HepG2 (cell line): ENCODE data around the gene LSMEM2. TPM values are rescaled to one million over a fixed set of nuclear protein-coding genes. Genes with fewer than 3 reads are reported as not detected.

ENCODE experiments used
- DBP ChIP-seq: sonication (generic); formaldehyde crosslinking; IDR thresholded peaks from 2 replicates; pipeline ENCODE4 v1.4.0; 2020; ENCODE audit warnings: missing genetic modification reagents; ENCODE audit errors: not compliant biosample characterization
- EED ChIP-seq: sonication (generic); formaldehyde crosslinking; IDR thresholded peaks from 2 replicates; pipeline ENCODE4 v1.5.0; 2020; ENCODE audit warnings: mild to moderate bottlenecking, missing genetic modification reagents
- HNRNPK ChIP-seq: fragments of 200-400 bp; formaldehyde crosslinking; IDR thresholded peaks from 2 replicates; pipeline ENCODE4 v1.6.1; 2018; ENCODE audit warnings: low read length, low read depth, moderate library complexity, mild to moderate bottlenecking; ENCODE audit not compliant: poor library complexity, severe bottlenecking
- ISL2 ChIP-seq: sonication (generic); formaldehyde crosslinking; IDR thresholded peaks from 2 replicates; pipeline ENCODE4 v1.5.0; 2020; ENCODE audit warnings: missing genetic modification reagents
- KDM1A ChIP-seq: IDR thresholded peaks from 2 replicates; pipeline ENCODE4 v1.6.1; 2016; ENCODE audit warnings: missing compliant biosample characterization
- KLF9 ChIP-seq: IDR thresholded peaks from 2 replicates; pipeline ENCODE4 v1.6.1; 2016; ENCODE audit warnings: low read depth
- LBX2 ChIP-seq: sonication (generic); formaldehyde crosslinking; IDR thresholded peaks from 2 replicates; pipeline ENCODE4 v1.5.0; 2020; ENCODE audit warnings: missing genetic modification reagents, mild to moderate bottlenecking, borderline replicate concordance
- PBX2 ChIP-seq: IDR thresholded peaks from 2 replicates; pipeline ENCODE4 v1.6.1; 2016; ENCODE audit warnings: control low read depth
- PCBP2 ChIP-seq: fragments of 200-400 bp; formaldehyde crosslinking; optimal IDR thresholded peaks from 2 replicates; pipeline ENCODE3; 2018; ENCODE audit warnings: low read length, low read depth; ENCODE audit not compliant: poor library complexity, severe bottlenecking
- PRDM4 ChIP-seq: sonication (generic); formaldehyde crosslinking; IDR thresholded peaks from 2 replicates; pipeline ENCODE4 v1.9.0; 2021; ENCODE audit warnings: missing genetic modification reagents, borderline replicate concordance
- RBM22 ChIP-seq: fragments of 200-400 bp; formaldehyde crosslinking; optimal IDR thresholded peaks from 2 replicates; pipeline ENCODE3; 2017; ENCODE audit warnings: mild to moderate bottlenecking, low read length, moderate library complexity
- RFXAP ChIP-seq: sonication (generic); formaldehyde crosslinking; IDR thresholded peaks from 2 replicates; pipeline ENCODE4 v1.4.0; 2020; ENCODE audit warnings: missing genetic modification reagents, borderline replicate concordance
- TCF7 ChIP-seq: sonication (generic); IDR thresholded peaks from 2 replicates; pipeline ENCODE4 v1.6.1; 2016; ENCODE audit warnings: antibody characterized with exemption, low read depth
- TCF7L2 ChIP-seq: IDR thresholded peaks from 2 replicates; pipeline ENCODE4 v1.6.1; 2011; ENCODE audit warnings: mild to moderate bottlenecking, low read depth, low read length, moderate library complexity
- ZC3H13 ChIP-seq: sonication (generic); formaldehyde crosslinking; IDR thresholded peaks from 2 replicates; pipeline ENCODE4 v1.8.1; 2023; ENCODE audit warnings: mild to moderate bottlenecking, missing genetic modification reagents, moderate library complexity
- ZC3H4 ChIP-seq: sonication (generic); formaldehyde crosslinking; IDR thresholded peaks from 2 replicates; pipeline ENCODE4 v1.4.0; 2020; ENCODE audit warnings: missing genetic modification reagents, borderline replicate concordance
- ZFP37 ChIP-seq: sonication (generic); formaldehyde crosslinking; IDR thresholded peaks from 2 replicates; pipeline ENCODE4 v1.4.0; 2020; ENCODE audit warnings: missing genetic modification reagents, borderline replicate concordance
- ZFP62 ChIP-seq: sonication (generic); formaldehyde crosslinking; IDR thresholded peaks from 2 replicates; pipeline ENCODE4 v1.4.0; 2020; ENCODE audit warnings: missing genetic modification reagents
- ZMAT5 ChIP-seq: sonication (generic); formaldehyde crosslinking; IDR thresholded peaks from 2 replicates; pipeline ENCODE4 v1.5.0; 2020; ENCODE audit warnings: mild to moderate bottlenecking, low read depth, missing genetic modification reagents, borderline replicate concordance
- ZNF235 ChIP-seq: sonication (generic); formaldehyde crosslinking; IDR thresholded peaks from 2 replicates; pipeline ENCODE4 v1.8.1; 2023; ENCODE audit warnings: mild to moderate bottlenecking, missing genetic modification reagents, borderline replicate concordance
- ZNF317 ChIP-seq: sonication (generic); formaldehyde crosslinking; IDR thresholded peaks from 2 replicates; pipeline ENCODE4 v1.5.0; 2020; ENCODE audit warnings: mild to moderate bottlenecking, missing genetic modification reagents
- ZNF382 ChIP-seq: sonication (generic); formaldehyde crosslinking; IDR thresholded peaks from 2 replicates; pipeline ENCODE4 v1.5.0; 2020; ENCODE audit warnings: missing genetic modification reagents, mild to moderate bottlenecking, borderline replicate concordance
- ZNF768 ChIP-seq: sonication (generic); formaldehyde crosslinking; IDR thresholded peaks from 2 replicates; pipeline ENCODE4 v1.4.0; 2020; ENCODE audit warnings: missing genetic modification reagents
- ZNF772 ChIP-seq: sonication (generic); formaldehyde crosslinking; IDR thresholded peaks from 2 replicates; pipeline ENCODE4 v1.5.0; 2020; ENCODE audit warnings: mild to moderate bottlenecking, missing genetic modification reagents
- ZNF891 ChIP-seq: sonication (generic); formaldehyde crosslinking; IDR thresholded peaks from 2 replicates; pipeline ENCODE4 v1.5.0; 2020; ENCODE audit warnings: mild to moderate bottlenecking, missing genetic modification reagents
- polyA plus RNA-seq, 8 experiments: library from polyadenylated mRNA; depleted of rRNA in 3 of 8; stranded (reverse) in 7 of 8; unstranded in 1 of 8; fragments of >200 nt; fragmentation: Illumina TruSeq in 4 of 8; extraction: Trizol in 4 of 8; gene quantifications; 2 replicates each; pipeline versions ENCODE4 v1.2.1 to v1.2.3, GENCODE V29; 2011 to 2016; ENCODE audit warnings: low read depth in 4 of 8, missing spikeins in 1 of 8, mixed read lengths in 1 of 8; ENCODE audit not compliant: insufficient read depth in 1 of 8
- total RNA-seq, 5 experiments: library from RNA; depleted of rRNA; stranded (reverse); fragments of >200 nt; fragmentation: Illumina TruSeq; extraction: Trizol; gene quantifications; 2 replicates each; pipeline ENCODE4 v1.2.3, GENCODE V29; 2016; ENCODE audit warnings: low read depth in 1 of 5

LSMEM2 gene
- total and polyA plus RNA-seq, 2 of the 13 experiments (the other 11 are each of a cell fraction or from before 2014, with no cell fraction given) = 0.07 to 0.41 TPM

- TF ChIP-seq RBM22 = no peak
- TF ChIP-seq KLF9 = no peak
- peak; percentile 51; the same call in 1 of the 2 replicates for TF ChIP-seq ZNF768 (CRISPR knock-in tag)
- no peak for TF ChIP-seq ZC3H4 (CRISPR knock-in tag)
- peak; percentile 89 for TF ChIP-seq ZNF772 (CRISPR knock-in tag)
- TF ChIP-seq TCF7 = peak; percentile 95
- TF ChIP-seq EED = peak; percentile 52; the same call in 1 of the 2 replicates
- TF ChIP-seq DBP (CRISPR knock-in tag) = no peak
- TF ChIP-seq PRDM4 (CRISPR knock-in tag) = no peak
- TF ChIP-seq TCF7L2 = peak; percentile 69; the same call in 1 of the 2 replicates
- TF ChIP-seq ZFP62 (CRISPR knock-in tag) = 0 out of 2 replicates have a peak, but pooled peaks have one; percentile 29
- no peak for TF ChIP-seq LBX2 (CRISPR knock-in tag)
- peak; percentile 80 for TF ChIP-seq RFXAP (CRISPR knock-in tag)
- no peak for TF ChIP-seq ZNF317 (CRISPR knock-in tag)
- peak; percentile 91 for TF ChIP-seq ZC3H13 (CRISPR knock-in tag)
- TF ChIP-seq ZNF235 (CRISPR knock-in tag) = no peak
- TF ChIP-seq PCBP2 = no peak
- TF ChIP-seq ZNF891 (CRISPR knock-in tag) = no peak; the same call in 1 of the 2 replicates
- TF ChIP-seq PBX2 (CRISPR knock-in tag) = no peak
- peak; percentile 84 for TF ChIP-seq ZFP37 (CRISPR knock-in tag)
- no peak for TF ChIP-seq ZNF382 (CRISPR knock-in tag)
- TF ChIP-seq ZMAT5 (CRISPR knock-in tag) = no peak
- no peak for TF ChIP-seq KDM1A (CRISPR knock-in tag)
- TF ChIP-seq HNRNPK = peak; percentile 83
- peak; percentile 87 for TF ChIP-seq ISL2
These were observed 18.6 kb upstream of the LSMEM2 start (continued) for GRCh38 chr3:50260027-50260941.
